ENCODE data around the gene PITPNM3.
"Not testable (repeated sequence)": the region's sequence is repeated elsewhere in the genome, so short reads cannot be mapped to it uniquely, and the experiment has no call there.

PITPNM3 gene

DNA sequence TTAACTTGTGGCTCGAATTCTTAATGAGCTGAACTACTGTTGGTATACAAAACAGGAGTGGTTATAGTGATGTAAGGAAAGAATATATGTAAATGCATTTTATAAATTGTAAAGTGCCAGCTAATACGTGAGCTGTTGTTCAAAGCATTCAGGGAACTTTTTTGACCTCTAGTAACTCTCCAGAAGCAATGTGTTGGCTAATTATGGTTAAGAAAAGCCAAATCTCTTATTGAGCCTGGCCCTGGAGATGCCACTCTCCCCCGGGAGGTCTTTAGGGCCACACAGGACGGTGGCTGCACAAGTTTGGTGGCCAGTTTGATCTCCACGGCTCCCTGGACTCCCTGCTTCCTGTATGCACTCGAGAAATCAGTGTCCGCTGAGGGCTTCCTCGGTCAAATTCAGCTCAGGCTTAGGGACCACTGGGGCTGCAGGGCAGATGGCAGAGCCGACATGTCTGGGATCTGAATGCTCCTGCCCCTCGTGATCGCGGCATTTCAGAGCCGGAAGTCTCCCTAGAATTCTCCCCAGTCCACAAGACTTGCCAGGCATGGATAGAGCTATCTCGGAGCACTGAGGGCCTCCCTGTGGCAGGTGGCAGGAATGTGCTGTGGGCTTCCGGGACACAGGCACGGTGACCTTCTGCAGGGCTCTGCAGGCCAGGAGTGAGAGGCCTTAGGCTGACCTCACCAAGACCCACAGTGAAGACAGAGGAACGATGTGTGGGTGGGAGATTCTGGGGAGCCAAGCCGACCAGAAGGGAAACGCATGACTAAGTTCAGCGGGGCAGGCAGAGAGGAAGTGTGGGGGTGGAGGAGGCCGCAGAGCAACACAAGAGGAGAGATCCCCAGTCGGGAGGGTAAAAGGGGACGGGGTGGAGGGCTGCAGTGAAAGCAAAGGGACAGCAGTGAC, 18.6 kb upstream of the PITPNM3 start:
- no peak for DNase-seq

DNA sequence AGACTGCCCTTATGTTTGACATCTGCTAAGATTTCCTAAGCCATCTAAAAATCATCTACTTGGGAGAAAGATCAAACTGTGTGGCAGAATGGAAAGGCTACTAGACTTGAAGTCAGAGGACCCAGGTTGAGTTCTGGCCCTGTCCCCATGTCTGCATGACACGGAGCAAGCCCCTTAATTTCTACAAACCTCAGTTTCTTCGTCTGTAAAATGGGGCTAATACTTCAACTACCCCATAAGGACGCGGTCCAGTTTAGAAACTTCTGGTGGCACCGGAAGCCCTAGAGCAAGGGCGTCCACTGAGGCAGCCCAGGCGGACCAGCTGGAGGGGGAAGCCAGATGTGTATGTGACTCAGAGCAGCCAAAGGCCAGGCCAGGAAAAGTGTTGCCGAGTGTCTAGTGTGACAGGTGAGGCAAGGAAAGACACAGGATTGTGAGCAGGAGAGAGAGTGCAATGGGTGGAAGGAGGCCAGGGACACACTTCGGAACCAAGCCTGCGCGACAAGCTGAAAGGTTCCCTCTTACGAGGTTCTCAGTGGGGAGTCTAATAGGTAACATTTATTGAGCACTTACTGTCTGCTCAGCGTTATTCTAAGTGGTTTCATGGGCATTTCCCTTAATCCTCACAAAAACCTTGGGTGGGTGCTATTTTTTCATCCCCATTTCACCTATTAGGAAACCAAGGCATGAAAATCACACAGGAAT, 17.8 kb upstream of the PITPNM3 start:
- no peak for DNase-seq

DNA sequence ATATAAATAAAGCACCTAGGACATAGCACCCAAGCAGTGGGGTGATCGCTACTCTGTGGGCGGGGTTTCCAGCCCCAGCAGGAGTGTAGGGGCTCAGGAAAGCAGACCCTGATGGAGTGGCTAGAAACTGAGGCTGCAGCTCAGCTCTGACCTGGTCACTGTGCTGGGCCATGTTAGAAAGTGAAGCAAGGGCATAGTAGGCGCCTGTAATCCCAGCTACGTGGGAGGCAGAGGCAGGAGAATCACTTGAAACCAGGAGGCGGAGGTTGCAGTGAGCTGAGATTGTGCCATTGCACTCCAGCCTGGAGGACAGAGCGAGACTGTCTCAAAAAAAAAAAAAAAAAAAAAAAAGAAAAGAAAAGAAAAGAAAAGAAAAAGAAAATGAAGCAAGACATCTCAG, 17.1 kb upstream of the PITPNM3 start:
- not testable (repeated sequence) for DNase-seq

DNA sequence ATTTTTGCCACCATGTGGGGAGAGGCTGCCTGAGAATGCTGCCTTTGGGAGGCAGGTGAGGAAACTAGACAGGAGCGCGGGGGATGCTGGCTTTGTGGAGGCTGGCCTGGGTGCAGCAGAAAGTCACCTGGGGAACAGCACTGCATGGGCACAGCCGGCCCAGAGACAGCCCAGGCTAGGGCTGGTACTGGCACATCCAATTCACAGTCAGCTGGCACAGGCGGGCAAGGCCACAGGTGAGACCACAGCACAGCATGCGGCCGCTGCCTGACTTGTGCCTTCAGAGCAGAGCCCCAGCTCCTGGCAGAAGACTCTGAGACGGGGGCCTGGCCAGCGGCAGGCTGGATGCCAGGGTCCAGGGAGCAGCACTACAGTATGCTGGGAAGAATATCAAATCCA, 16.6 kb upstream of the PITPNM3 start:
- DNase-seq: no peak

DNA sequence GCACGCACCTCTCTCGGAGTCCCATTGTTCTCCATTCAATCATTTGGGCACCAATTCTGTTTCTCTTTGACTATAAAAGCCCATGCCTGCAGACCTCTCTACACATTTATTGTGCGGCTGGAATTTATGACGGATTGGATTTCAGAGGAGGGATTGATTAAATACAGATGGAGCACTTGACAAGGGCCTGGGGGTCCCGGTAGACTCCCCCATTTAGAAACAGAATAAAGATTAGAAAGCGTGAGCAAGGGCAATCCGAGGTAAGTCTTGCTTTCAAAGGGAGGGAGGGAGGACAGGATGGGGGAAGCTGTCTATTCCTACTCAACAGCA, 15.1 kb upstream of the PITPNM3 start:
- no peak for DNase-seq

DNA sequence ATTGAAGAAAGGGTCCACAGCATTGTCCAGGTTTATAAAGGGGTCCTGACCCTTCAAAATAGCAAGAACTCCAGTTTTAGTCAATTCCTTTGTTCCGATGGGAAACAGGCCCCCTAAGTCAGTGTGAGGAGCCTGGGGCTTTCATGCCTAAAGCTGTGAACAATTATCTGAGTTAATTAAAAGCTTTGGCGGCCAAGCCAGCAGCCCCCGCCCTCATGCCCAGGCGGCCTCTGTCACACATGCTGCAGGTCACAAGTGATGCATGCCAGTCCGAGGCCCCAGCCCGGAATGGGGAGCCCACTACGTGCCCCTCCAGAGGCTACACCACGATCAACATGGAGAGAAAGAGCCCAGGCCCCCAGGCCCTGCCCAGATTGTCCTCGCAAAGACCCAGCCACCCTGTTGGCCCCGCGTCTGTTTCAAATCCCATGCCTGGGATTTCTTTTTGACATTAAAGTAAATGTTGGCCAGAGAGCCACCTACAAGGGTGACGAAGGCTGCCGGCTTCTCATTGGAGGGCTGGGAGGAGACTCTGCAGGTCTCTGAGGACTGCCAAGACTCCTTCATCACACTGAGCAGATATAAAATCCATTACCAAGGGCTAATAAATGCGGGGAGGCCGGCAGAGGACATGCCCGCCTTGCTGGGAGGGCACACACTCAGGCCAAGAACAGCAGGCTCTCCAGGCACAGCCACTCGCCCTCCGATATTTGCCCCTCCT, 14.5 kb upstream of the PITPNM3 start:
- no peak for DNase-seq

DNA sequence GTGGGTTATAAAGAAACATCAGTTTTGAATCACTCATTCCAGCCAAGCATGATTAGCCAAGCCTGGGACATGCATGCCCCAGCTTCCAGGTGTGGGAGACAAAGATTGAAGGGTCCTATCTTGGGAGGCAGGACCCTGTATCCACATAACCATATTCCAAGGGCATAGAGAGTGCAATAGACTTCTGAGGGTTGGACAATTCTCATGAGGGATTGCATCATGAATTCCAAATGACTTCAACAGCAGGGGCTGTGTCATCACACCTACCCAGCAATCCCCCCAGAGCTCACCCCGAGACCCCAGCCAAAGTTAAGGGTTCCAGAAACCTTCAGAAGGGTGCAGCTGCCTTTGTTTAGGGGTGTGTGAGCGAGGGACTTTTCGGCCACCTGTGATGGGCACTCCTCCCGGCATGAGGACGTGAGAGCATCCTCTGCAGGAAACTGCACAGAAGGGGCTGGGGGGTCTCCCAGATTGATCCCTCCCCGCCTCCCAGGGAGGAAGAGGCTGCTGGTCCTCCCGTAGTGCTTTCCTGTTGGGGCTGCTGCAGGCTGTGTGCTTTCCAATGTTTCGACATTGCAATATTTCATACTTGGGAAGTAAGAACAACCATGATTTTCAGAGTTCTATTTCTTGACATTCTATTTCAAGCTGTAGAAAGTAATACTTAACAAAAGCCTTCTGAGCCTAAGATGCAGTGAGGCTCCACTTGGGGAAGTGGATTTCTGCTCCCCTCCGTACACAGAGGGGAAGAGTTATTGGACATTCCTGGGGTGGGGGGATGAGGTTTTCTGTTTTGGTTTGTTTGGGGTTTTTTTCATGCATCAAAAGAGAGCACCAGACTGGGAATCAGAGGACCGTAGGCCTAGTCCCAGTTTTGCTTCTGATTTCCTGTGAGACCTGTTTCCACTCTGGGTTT, 13.3 kb upstream of the PITPNM3 start:
- no peak for DNase-seq

DNA sequence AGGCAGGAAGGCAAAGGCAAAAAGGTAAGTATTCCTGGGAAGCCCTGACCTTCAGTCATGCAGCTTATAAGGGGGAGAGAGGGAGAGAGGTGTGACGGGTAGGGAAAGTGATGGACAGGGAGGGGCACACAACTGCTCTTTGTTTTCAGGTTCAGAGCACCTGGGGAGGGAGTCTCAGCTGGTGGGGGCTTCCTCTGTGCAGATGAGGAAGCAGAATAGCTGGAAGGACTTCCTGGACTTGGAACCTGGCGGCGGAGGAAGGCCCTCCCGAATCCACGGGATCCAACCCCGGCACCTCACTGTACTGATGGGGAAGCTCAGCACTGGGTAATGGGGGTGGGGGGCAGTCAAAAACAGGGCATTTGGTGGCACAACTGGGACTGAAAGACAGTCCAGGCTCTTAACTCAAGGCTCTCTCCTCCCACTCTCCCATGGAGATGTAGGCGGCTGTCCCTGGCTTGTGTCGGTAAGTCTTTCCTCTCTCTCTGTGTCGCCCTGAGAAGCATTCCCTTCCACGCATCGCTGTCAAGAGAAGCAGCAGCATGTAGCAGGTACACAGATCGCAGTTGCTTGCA, 11.9 kb upstream of the PITPNM3 start:
- no peak for DNase-seq

DNA sequence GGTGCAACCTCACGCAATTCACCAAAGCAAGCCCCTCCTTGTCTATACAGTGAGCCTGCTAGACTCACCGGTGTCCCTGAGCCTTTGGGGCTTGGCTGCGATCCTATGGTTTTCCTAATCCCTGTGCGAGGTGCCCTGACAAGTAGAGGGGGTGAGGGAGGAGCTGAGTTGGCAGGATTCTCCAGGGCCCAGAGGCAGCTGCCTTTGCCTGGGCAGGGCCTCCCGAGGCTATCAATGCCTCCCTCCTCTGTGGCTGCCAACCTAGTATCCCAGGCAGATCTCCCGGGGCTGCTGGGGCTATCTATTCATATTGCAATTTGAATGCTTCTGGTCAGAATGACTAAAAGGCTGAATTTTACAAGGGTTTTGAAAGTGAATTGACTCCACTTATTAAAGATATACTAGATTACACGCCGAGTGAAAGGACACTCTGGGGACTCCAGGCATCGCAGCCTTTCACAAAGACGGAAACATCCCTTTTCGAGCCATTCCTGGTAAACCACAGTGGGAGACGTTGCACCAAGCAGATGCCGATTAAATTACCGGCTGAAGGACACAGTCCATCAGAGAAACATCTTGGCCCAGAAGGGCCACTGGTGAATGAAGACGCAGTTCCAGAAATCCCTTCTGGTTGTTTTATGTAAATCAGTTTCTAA, 11.3 kb upstream of the PITPNM3 start:
- DNase-seq: no peak

DNA sequence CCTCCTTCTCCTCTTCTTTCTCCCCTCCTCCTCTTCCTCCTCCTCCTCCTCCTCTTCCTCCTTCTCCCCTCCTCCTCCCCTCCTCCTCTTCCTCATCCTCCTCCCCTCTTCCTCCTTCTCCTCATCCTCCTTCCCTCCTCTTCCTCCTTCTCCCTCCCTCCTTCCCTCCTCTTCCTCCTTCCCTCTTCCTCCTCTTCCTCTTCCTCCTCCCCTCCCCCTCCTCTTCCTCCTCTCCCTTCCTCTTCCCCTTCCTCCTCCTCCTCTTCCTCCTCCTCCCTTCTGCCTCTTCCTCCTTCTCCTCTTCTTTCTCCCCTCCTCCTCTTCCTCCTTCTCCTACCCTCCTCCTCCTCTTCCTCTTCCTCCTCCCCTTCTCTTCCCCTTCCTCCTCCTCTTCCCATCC, 5.1 kb upstream of the PITPNM3 start:
- DNase-seq: no peak

DNA sequence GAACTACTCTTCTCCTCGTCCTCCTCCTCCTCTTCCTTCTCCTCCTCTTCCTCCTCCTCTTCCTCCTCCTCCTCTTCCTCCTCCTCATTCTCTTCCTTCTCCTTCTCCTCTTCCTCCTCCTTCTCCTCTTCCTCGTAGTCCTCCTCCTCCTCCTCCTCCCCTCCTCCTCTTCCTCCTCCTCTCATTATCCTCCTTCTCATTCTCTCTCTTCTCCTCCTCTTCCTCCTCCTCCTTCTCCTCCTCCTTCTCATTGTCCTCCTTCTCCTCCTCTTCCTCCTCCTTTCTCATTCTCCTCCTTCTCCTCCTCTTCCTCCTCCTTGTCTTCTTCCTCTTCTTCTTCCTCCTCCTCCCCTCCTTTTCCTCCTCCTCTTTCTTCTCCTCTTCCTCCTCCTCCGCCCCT, 4.1 kb upstream of the PITPNM3 start:
- DNase-seq: no peak

DNA sequence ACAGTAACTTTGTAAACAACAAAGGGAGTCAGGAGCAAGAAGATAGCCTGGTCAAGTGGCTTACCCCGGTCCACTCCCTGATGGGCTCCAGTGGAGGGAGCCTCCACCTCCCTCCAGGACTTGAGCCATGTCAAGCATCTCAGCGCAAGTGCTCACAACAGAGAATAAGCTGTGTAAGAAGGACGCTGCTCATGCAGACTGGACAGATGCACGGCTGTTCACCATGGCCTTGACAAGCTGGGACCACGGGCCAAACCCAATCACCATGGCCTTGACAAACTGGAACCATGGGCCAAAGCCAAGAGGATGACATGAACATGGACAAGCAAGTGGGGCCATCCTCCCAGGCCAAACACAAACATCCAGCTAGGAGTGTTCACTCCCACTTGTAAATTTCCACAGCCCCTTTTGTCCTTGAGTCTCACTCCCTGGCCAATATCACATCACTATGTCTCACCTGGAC, 3.4 kb upstream of the PITPNM3 start:
- DNase-seq: no peak

DNA sequence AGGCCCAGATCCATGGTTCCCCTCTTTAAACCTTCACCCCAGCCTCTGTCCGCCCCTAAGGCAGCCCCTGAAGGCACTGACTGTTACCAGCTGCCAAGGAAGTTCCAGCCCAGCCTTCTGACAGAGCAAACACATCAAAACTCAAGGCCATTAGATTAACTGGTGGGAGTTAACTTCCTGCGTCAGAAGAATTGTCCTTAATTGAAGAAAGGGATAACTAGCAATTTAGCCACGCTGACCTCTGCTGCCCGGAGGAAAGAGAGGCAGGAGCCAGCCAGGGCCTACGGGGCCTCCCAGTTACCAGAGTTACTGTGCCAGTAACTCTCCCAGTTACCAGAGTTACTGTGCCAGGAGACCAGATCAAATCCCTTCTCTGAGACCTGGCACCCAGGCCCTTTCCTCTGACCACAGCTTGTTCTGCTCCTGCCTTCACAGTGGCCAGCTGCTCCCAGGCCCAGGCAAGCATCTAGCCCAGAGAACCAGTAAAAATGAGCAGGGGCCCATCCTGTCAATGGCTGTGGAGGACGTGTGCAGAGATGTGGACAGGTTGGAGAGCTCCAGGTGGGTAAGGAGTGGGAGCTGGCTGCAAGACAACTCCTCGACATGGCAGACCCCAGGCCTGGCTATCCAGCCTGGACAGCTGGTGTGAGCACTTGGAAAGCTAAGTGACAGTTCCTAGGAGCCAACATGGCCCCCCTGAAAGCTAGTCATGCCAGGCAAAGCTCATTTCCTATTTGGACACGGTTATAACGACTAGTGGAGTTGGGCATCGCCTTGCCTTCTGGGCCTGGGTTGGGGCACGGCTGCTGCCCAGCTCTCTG, 2.8 kb upstream of the PITPNM3 start:
- DNase-seq: no peak

DNA sequence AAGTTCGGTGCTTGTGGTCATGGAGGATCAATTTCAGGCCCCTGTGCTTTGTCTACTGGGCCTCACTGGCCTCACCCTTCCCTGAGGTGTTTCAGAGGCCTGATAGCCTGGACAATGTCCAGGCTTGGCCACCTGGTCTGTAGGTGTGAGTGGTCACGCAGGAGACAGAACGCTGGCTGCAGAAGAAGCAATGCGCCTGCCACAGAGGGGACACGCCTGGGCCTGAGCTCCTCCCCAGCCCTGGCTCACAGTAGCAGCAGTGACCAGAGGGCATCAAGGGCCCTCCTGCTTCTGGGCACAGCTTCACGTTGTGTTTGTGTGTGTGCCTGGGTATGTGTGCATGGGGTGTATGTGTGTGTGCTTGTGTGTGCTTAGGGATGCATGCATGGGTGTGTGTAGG, 1.9 kb upstream of the PITPNM3 start:
- no peak for DNase-seq

DNA sequence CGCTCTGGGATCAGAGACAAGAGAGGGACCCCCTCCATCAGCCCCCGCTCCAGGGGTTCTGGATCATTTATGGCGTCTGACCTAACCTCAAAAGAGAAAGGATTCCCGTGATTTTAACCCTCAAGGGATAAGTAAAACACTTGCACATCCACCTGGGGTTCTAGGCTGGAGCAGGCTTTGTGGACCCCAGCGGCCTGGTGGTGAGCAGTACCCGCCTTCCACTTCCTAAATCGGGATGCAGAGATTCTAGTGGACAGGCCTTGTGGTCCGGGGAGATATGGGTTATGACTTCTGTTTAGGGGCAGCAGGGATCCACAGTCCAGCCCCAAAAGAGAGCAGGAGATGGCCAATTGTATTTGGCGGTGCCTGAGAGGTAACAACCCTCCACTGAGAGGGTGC, 684 bp upstream of the PITPNM3 start:
- DNase-seq: no peak

DNA sequence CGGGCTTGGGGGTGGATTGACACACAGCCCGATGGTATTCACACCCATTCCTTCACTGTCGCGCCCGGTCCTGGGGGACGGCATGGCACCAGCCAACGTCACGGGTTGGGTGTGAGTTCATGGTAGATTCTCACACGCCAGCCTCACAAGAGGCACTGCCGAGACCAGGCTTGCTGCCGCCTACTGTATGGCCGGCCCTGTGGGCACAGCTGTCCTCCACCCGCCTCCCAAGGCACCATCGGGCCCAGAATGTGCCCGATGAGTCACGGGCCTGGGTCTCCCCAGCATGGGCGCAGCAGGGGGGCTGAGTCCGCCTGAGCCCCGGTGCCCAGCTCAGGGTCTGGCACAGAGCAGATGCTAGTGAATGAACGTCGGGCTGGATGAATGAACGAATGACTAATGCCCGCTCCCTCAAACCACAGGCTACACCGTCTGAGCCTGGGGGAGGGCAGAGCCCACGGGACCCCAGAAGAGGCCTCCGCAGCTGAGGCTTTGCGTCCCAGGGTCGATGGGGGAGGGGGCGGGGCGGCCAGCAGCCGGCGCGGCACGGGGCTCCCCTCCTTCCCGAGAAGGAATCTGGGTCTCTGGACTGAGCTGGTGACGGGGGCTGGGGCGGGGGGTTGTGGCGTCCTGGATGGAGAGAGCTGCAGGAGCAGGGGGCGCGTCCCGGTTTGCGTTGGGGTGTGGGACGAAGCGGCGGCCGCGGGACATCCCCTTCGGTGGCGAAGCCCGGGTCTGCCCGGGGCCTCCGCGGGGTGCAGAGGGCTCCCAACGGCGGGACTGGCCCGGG, 829 bp downstream of the PITPNM3 start:
- no peak for DNase-seq

DNA sequence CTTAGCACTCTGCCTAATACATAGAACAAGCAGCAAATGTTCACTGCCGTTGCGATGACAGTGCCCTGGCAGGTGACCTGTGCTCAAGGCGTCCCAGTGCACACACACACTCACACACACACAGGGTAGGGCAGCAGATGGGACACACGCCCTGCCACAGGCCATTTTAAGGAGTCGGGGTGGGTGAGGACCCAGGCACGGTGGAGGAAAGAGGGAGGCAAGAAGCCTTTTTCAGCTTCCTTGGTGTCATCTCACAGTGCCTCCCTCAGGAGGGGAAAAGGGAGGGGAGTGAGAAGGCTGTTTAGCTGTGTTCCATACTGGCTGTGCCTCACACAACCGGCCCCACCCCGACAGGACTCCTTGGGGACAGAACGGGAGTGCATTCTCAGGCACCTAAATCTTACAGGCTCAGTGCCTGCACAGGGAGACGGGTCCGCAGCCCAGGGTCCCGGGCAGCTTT, 1.5 kb downstream of the PITPNM3 start:
- DNase-seq: no peak

DNA sequence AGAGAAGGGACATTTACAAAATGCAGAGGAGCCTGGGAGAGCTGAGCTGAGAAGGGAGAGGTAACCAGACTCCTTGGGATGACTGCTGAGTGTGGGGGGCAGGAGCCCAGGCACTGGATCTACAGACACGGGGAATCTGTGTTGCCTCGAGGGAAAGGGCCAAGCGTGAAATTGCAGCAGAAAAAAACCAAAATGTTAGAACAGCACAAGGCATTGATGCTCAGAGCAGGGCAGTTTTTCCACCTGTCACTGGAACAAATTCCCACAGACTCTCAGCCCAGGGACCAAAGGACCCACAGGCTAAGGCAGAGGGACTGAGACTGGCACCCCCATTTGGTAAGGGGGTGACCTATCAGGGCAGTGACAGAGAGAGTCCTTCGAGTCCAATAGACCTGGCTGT, 2.0 kb downstream of the PITPNM3 start:
- no peak for DNase-seq

DNA sequence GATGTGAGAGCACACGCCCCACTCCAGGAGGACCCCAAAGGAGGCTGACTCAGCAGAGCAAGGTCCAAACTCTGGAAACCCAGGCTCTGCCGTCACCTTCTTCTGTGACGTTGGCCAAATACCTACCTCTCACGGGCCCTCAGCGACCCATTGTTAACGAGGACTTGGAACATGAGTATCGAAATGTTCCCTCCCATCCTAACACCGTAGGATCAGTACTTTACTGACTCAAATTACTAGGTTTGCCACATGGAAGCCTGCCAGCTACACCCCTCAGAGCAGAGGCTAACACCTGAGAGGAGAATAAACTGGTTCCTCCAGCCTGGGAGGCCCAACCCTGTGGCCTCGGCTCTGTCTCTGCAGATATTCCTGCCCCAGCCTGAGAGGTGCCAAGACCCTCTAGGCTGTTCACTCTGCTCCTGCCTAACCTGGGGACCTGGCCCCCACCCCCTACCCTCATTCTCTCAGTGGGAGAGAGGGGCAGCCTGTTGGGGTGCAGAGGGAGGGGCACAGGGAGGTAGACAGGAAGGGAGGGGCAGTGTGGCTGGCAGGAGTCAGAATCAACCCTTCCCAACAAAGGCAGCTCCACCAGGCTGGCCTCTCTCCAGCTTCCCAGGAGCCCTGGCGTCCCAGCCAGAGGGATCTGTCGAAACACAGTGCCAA, 4.4 kb downstream of the PITPNM3 start:
- no peak for DNase-seq
